Activated naive CD4-positive, alpha-beta T cell treated with anti-CD3 and anti-CD28 coated beads for 36 hours (primary cell): ENCODE data around the gene IFIT2. TPM values are rescaled to one million over a fixed set of nuclear protein-coding genes. Genes with fewer than 3 reads are reported as not detected.
A peak's percentile ranks its signal among the peaks of the same experiment; 100 is the strongest.
"Not testable (repeated sequence)": the region's sequence is repeated elsewhere in the genome, so short reads cannot be mapped to it uniquely, and the experiment has no call there.

Experiments
- CTCF ChIA-PET: fragments of 350-600 bp; sonication (Branson Sonifier 250); formaldehyde crosslinking; loops from one replicate; lab custom pipeline; 2021; ENCODE audit warnings: antibody characterized with exemption; lab: Charles Lee
- DNase-seq: peaks from one replicate; pipeline ENCODE4 v3.0.0-alpha.2; 2020
- H3K27ac Mint-ChIP-seq: one replicate; pipeline ENCODE4 v1.8.0; 2021; ENCODE audit warnings: mild to moderate bottlenecking, mixed read lengths
- H3K27me3 Mint-ChIP-seq: one replicate; pipeline ENCODE4 v1.8.0; 2021; ENCODE audit warnings: low read depth, mixed read lengths
- H3K36me3 Mint-ChIP-seq: one replicate; pipeline ENCODE4 v1.8.0; 2021; ENCODE audit warnings: low read depth, mixed read lengths
- H3K4me1 Mint-ChIP-seq: one replicate; pipeline ENCODE4 v1.8.0; 2021; ENCODE audit warnings: low read depth, mixed read lengths
- H3K4me3 Mint-ChIP-seq: one replicate; pipeline ENCODE4 v1.8.0; 2021; ENCODE audit warnings: mild to moderate bottlenecking, moderate library complexity, mixed read lengths
- H3K9me3 Mint-ChIP-seq: one replicate; pipeline ENCODE4 v1.8.0; 2021; ENCODE audit warnings: mixed read lengths
- intact Hi-C: fragments of 100-400 bp; cut with micrococcal nuclease; formaldehyde crosslinking; loops from one replicate; pipeline ENCODE4 v1.15.1; 2023
- total RNA-seq, 2 experiments: library from RNA; stranded (reverse); gene quantifications; one replicate each; pipeline ENCODE4 v1.2.3, GENCODE V29; 2021

The IFIT2 gene
- total RNA-seq, 2 experiments from 2014 or later, result 35.7 to 39.4 TPM

GRCh38 chr10:89312973-89313372, 11.1 kb downstream of the IFIT2 start:
- peaks cover 15% of the 10 kb centered on the region for H3K9me3 Mint-ChIP-seq
- no peak overlapping the region for H3K27ac Mint-ChIP-seq
- CTCF ChIA-PET, result no interaction called here

GRCh38 chr10:89314676-89315075, 12.8 kb downstream of the IFIT2 start:
- peaks cover 8% of the 10 kb centered on the region for H3K4me1 Mint-ChIP-seq
- no peak overlapping the region for H3K27ac Mint-ChIP-seq
- CTCF ChIA-PET, result no interaction called here
- no peak overlapping the region for H3K4me3 Mint-ChIP-seq
- no peak for DNase-seq
- peaks cover 1% of the 10 kb centered on the region for H3K36me3 Mint-ChIP-seq
- intact Hi-C loops, result no loop called here
- no peaks in the 10 kb centered on the region for H3K27me3 Mint-ChIP-seq
- peaks cover 9% of the 10 kb centered on the region for H3K9me3 Mint-ChIP-seq

More at GRCh38 chr10:89312973-89313372, 11.1 kb downstream of the IFIT2 start:
- intact Hi-C loops, result no loop called here
- Mint-ChIP-seq H3K4me1 (peaks cover 8% of the 10 kb centered on the region), H3K4me3 (no peak overlapping the region), H3K27me3 (no peaks in the 10 kb centered on the region), H3K36me3 (peaks cover 6% of the 10 kb centered on the region)
- DNase-seq, result no peak

- intact Hi-C loops, H3K9me3 Mint-ChIP-seq, H3K4me1 Mint-ChIP-seq, H3K4me3 Mint-ChIP-seq, H3K27ac Mint-ChIP-seq, DNase-seq, CTCF ChIA-PET, H3K36me3 Mint-ChIP-seq, H3K27me3 Mint-ChIP-seq: not testable (repeated sequence)
These were observed 16.2 kb downstream of the IFIT2 start for GRCh38 chr10:89318047-89318446.

- intact Hi-C loops, CTCF ChIA-PET, H3K9me3 Mint-ChIP-seq, DNase-seq, H3K27ac Mint-ChIP-seq, H3K27me3 Mint-ChIP-seq, H3K4me3 Mint-ChIP-seq, H3K36me3 Mint-ChIP-seq: not testable (repeated sequence)
- H3K4me1 Mint-ChIP-seq, result peaks cover 17% of the 10 kb centered on the region
These were observed 23.2 kb downstream of the IFIT2 start for GRCh38 chr10:89325081-89325480.

GRCh38 chr10:89325856-89326255, 24.0 kb downstream of the IFIT2 start:
- H3K27me3 Mint-ChIP-seq, H3K9me3 Mint-ChIP-seq, H3K36me3 Mint-ChIP-seq, intact Hi-C loops, DNase-seq, H3K4me3 Mint-ChIP-seq, H3K27ac Mint-ChIP-seq, CTCF ChIA-PET: not testable (repeated sequence)
- peaks cover 22% of the 10 kb centered on the region for H3K4me1 Mint-ChIP-seq

GRCh38 chr10:89327803-89328441, 26.1 kb downstream of the IFIT2 start, which contains the start of gene IFIT3:
Gene IFIT3 (plus strand): TSS chr10:89327997. CDS start chr10:89328074, 77 bp downstream.
- CTCF ChIA-PET, result interaction anchor here (2.1 kb wide), 1 partner anchor 41 kb away, joined by 5 read pairs; no protein-coding TSS in a partner anchor
- Mint-ChIP-seq H3K4me1 (peaks cover 39% of the 10 kb centered on the region), H3K4me3 (peak within 1 kb of the TSS; percentile 67), H3K27me3 (peaks cover 2% of the 10 kb centered on the region), H3K36me3 (no peaks in the 10 kb centered on the region), H3K27ac (peak within 1 kb of the TSS; percentile 17), H3K9me3 (no peaks in the 10 kb centered on the region)
- DNase-seq, result peak; percentile 39
- intact Hi-C loops, result loop anchor here (1.0 kb wide), 1 partner anchor 27 kb away; no protein-coding TSS in a partner anchor

- Mint-ChIP-seq H3K27ac (no peak overlapping the region), H3K36me3 (no peaks in the 10 kb centered on the region), H3K4me1 (peaks cover 51% of the 10 kb centered on the region), H3K4me3 (no peak overlapping the region), H3K9me3 (no peaks in the 10 kb centered on the region), H3K27me3 (peaks cover 2% of the 10 kb centered on the region)
- intact Hi-C loops, result no loop called here
- CTCF ChIA-PET, result no interaction called here
- DNase-seq, result no peak
These were observed 27.3 kb downstream of the IFIT2 start for GRCh38 chr10:89329151-89329550.

- intact Hi-C loops, H3K27me3 Mint-ChIP-seq, H3K4me3 Mint-ChIP-seq, H3K36me3 Mint-ChIP-seq, H3K9me3 Mint-ChIP-seq, H3K27ac Mint-ChIP-seq, DNase-seq, CTCF ChIA-PET: not testable (repeated sequence)
- peaks cover 54% of the 10 kb centered on the region for H3K4me1 Mint-ChIP-seq
These were observed 28.2 kb downstream of the IFIT2 start for GRCh38 chr10:89330014-89330413.

GRCh38 chr10:89330537-89331212, 28.8 kb downstream of the IFIT2 start:
- CTCF ChIA-PET, result no interaction called here
- H3K27me3 Mint-ChIP-seq, result peaks cover 8% of the 10 kb centered on the region
- no peaks in the 10 kb centered on the region for H3K9me3 Mint-ChIP-seq
- DNase-seq, result no peak
- H3K4me3 Mint-ChIP-seq, result no peak overlapping the region
- H3K36me3 Mint-ChIP-seq, result no peaks in the 10 kb centered on the region
- peaks cover 61% of the 10 kb centered on the region for H3K4me1 Mint-ChIP-seq
- intact Hi-C loops, result no loop called here
- no peak overlapping the region for H3K27ac Mint-ChIP-seq

GRCh38 chr10:89331487-89332122, 29.8 kb downstream of the IFIT2 start:
- peak overlapping the region; percentile 41 for H3K27ac Mint-ChIP-seq
- H3K27me3 Mint-ChIP-seq, H3K36me3 Mint-ChIP-seq, H3K9me3 Mint-ChIP-seq, DNase-seq: not testable (repeated sequence)
- CTCF ChIA-PET, result interaction anchor here (1.0 kb wide), 1 partner anchor 18 kb away, joined by 3 read pairs; no protein-coding TSS in a partner anchor
- peaks cover 67% of the 10 kb centered on the region for H3K4me1 Mint-ChIP-seq
- intact Hi-C loops, result loop anchor here (1.0 kb wide), 3 partner anchors 36 to 328 kb away; no protein-coding TSS in a partner anchor
- H3K4me3 Mint-ChIP-seq, result peak overlapping the region; percentile 51

- H3K27me3 Mint-ChIP-seq, result peaks cover 8% of the 10 kb centered on the region
- intact Hi-C loops, result loop anchor here (1.0 kb wide), 3 partner anchors 37 to 329 kb away; no protein-coding TSS in a partner anchor
- H3K36me3 Mint-ChIP-seq, result no peaks in the 10 kb centered on the region
- CTCF ChIA-PET, result interaction anchor here (0.8 to 1.0 kb wide), 2 partner anchors 18 to 82 kb away, joined by 3 read pairs; partner anchors contain the start of gene IFIT5
- peak overlapping the region; percentile 41 for H3K27ac Mint-ChIP-seq
- H3K4me1 Mint-ChIP-seq, result peaks cover 71% of the 10 kb centered on the region
- no peaks in the 10 kb centered on the region for H3K9me3 Mint-ChIP-seq
- peak; percentile 49 for DNase-seq
- peak overlapping the region; percentile 51 for H3K4me3 Mint-ChIP-seq
These were observed 30.3 kb downstream of the IFIT2 start for GRCh38 chr10:89332123-89332633.

- H3K9me3 Mint-ChIP-seq, result no peaks in the 10 kb centered on the region
- peaks cover 8% of the 10 kb centered on the region for H3K27me3 Mint-ChIP-seq
- H3K4me3 Mint-ChIP-seq, result no peak overlapping the region
- no peak overlapping the region for H3K27ac Mint-ChIP-seq
- CTCF ChIA-PET, result interaction anchor here (0.7 kb wide), 1 partner anchor 68 kb away, joined by 3 read pairs; no protein-coding TSS in a partner anchor
- peaks cover 61% of the 10 kb centered on the region for H3K4me1 Mint-ChIP-seq
- intact Hi-C loops, result no loop called here
- DNase-seq, result no peak
- H3K36me3 Mint-ChIP-seq, result peaks cover 2% of the 10 kb centered on the region
These were observed 33.4 kb downstream of the IFIT2 start for GRCh38 chr10:89335226-89335625.
